ENCODE measurements around the gene CCDC194.
A peak's percentile ranks its signal among the peaks of the same experiment; 100 is the strongest.

CCDC194 gene, protein sequence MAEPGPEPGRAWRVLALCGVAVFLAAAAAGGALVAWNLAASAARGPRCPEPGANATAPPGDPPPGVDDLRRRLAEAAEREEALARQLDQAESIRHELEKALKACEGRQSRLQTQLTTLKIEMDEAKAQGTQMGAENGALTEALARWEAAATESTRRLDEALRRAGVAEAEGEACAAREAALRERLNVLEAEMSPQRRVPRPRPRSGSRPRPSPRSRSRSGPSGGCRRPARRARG

GRCh38 chr19:17393914-17394313, at the start of gene CCDC194:
CCDC194 (minus strand) TSS chr19:17394196; CDS start chr19:17394158, 38 bp downstream.
- H3K9me3 ChIP-seq (ENCODE audit: control insufficient read depth, insufficient read depth, low read depth, low read length) = peaks cover 9% of the 10 kb centered on the region; the same call in 1 of the 2 replicates
- peaks cover 5% of the 10 kb centered on the region; the same call in 1 of the 2 replicates for H3K4me1 ChIP-seq (ENCODE audit: control insufficient read depth, insufficient read depth, low read length)
- H3K27ac ChIP-seq (ENCODE audit: low read depth, low read length) = no peak within 1 kb of the TSS
- H3K27me3 ChIP-seq (ENCODE audit: control insufficient read depth, insufficient read depth, low read length) = peaks cover 4% of the 10 kb centered on the region
- H3K9ac ChIP-seq (ENCODE audit: low read length) = no peak within 1 kb of the TSS
- H3K36me3 ChIP-seq (ENCODE audit: control insufficient read depth, insufficient read depth, low read length) = peaks cover 11% of the 10 kb centered on the region
- no peak within 1 kb of the TSS for H3K4me3 ChIP-seq (ENCODE audit: low read depth, low read length)

DNA sequence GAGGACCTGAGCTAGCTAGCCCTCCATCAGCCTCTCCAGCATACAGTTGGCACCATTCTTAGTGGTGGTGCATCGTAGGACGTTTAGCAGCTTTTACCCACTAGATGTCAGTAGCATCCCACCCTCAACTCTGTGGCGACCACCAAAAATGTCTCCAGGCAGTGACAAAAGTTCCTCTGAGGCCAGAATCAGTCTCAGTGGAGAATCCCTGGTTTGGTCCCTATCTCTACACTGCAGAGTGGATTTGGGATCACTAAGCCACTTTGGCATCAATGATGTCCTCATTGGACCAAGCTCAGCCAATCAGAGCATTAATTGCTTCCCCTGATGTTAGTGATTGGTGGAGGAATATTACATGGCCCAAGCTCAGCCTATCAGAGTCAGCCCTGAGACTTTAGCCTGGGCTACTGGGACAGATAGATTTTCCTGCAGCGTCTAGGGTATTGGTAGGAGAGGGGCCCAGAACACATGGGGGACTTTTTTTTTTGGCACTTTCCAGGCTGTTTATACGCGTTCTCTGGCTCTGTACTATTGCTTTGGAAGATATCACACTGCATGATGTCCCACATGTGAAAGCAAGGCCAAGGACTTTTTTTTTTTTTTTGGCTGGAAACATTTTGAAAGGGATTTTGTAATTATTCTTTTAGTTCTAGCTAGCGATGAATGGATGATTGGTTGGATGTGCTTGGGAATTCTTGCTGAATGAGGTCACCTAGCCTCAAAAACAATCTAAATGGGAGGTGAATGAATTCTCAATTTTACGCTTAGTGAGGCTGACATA, 47.4 kb upstream of the CCDC194 start:
- no peak overlapping the region for H3K9ac ChIP-seq (ENCODE audit: low read length)
- no peaks in the 10 kb centered on the region for H3K9me3 ChIP-seq (ENCODE audit: control insufficient read depth, insufficient read depth, low read depth, low read length)
- no peaks in the 10 kb centered on the region for H3K4me1 ChIP-seq (ENCODE audit: control insufficient read depth, insufficient read depth, low read length)
- no peaks in the 10 kb centered on the region for H3K36me3 ChIP-seq (ENCODE audit: control insufficient read depth, insufficient read depth, low read length)
- H3K27me3 ChIP-seq (ENCODE audit: control insufficient read depth, insufficient read depth, low read length) = peaks cover 16% of the 10 kb centered on the region
- no peak overlapping the region for H3K27ac ChIP-seq (ENCODE audit: low read depth, low read length)
- H3K4me3 ChIP-seq (ENCODE audit: low read depth, low read length) = no peak overlapping the region

DNA sequence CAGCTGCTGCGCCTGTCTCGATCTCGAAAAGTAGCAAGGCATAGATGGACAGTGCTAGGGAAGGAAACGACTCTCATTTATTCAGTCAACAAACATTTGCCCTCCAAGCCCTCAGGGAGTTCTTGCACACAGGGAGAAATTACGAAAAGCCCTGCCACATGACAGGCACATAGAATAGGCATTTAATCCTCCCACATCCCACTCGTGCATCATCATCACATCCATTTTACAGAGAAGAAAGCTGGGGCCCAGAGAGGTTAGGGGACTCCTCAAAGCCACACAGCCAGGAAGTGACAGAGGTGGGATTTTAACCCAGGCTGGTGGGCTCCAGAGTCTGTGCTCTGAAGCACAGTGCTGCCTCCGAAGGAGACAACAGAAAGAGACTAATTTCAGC, 42.9 kb upstream of the CCDC194 start:
- Histone ChIP-seq H3K27me3 (ENCODE audit: control insufficient read depth, insufficient read depth, low read length) (no peaks in the 10 kb centered on the region), H3K4me3 (ENCODE audit: low read depth, low read length) (no peak overlapping the region), H3K9me3 (ENCODE audit: control insufficient read depth, insufficient read depth, low read depth, low read length) (no peaks in the 10 kb centered on the region), H3K9ac (ENCODE audit: low read length) (no peak overlapping the region), H3K27ac (ENCODE audit: low read depth, low read length) (no peak overlapping the region), H3K4me1 (ENCODE audit: control insufficient read depth, insufficient read depth, low read length) (no peaks in the 10 kb centered on the region), H3K36me3 (ENCODE audit: control insufficient read depth, insufficient read depth, low read length) (no peaks in the 10 kb centered on the region)

GRCh38 chr19:17436094-17436873, 42.3 kb upstream of the CCDC194 start:
- Histone ChIP-seq H3K4me1 (ENCODE audit: control insufficient read depth, insufficient read depth, low read length) (no peaks in the 10 kb centered on the region), H3K27me3 (ENCODE audit: control insufficient read depth, insufficient read depth, low read length) (no peaks in the 10 kb centered on the region), H3K4me3 (ENCODE audit: low read depth, low read length) (no peak overlapping the region), H3K36me3 (ENCODE audit: control insufficient read depth, insufficient read depth, low read length) (no peaks in the 10 kb centered on the region), H3K9ac (ENCODE audit: low read length) (no peak overlapping the region), H3K9me3 (ENCODE audit: control insufficient read depth, insufficient read depth, low read depth, low read length) (no peaks in the 10 kb centered on the region), H3K27ac (ENCODE audit: low read depth, low read length) (no peak overlapping the region)

GRCh38 chr19:17435218-17435617, 41.2 kb upstream of the CCDC194 start:
- no peaks in the 10 kb centered on the region for H3K27me3 ChIP-seq (ENCODE audit: control insufficient read depth, insufficient read depth, low read length)
- no peaks in the 10 kb centered on the region for H3K9me3 ChIP-seq (ENCODE audit: control insufficient read depth, insufficient read depth, low read depth, low read length)
- no peaks in the 10 kb centered on the region for H3K36me3 ChIP-seq (ENCODE audit: control insufficient read depth, insufficient read depth, low read length)
- no peak overlapping the region for H3K9ac ChIP-seq (ENCODE audit: low read length)
- no peak overlapping the region for H3K27ac ChIP-seq (ENCODE audit: low read depth, low read length)
- H3K4me1 ChIP-seq (ENCODE audit: control insufficient read depth, insufficient read depth, low read length) = no peaks in the 10 kb centered on the region
- H3K4me3 ChIP-seq (ENCODE audit: low read depth, low read length) = no peak overlapping the region

DNA sequence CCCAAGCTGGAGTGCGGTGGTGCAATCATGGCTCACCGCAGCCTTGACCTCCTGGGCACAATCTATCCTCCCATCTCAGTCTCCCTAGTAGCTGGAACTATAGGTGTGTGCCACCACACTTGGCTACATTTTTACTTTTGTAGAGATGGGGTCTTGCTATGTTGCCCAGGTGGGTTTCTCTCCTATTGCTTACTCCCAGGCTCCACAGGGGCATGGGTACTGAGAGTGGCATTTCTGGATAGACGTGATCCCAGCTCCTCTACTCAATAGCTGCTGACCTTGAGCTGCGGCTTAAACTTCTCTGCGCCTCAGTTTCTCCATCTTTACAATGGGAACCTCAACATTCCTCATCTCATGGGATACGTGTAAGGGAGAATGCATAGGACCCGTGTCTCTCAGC, 37.4 kb upstream of the CCDC194 start:
- H3K9me3 ChIP-seq (ENCODE audit: control insufficient read depth, insufficient read depth, low read depth, low read length) = no peaks in the 10 kb centered on the region
- H3K27me3 ChIP-seq (ENCODE audit: control insufficient read depth, insufficient read depth, low read length) = no peaks in the 10 kb centered on the region
- no peak overlapping the region for H3K4me3 ChIP-seq (ENCODE audit: low read depth, low read length)
- H3K9ac ChIP-seq (ENCODE audit: low read length) = no peak overlapping the region
- H3K27ac ChIP-seq (ENCODE audit: low read depth, low read length) = no peak overlapping the region
- no peaks in the 10 kb centered on the region for H3K36me3 ChIP-seq (ENCODE audit: control insufficient read depth, insufficient read depth, low read length)
- no peaks in the 10 kb centered on the region for H3K4me1 ChIP-seq (ENCODE audit: control insufficient read depth, insufficient read depth, low read length)

- no peak overlapping the region for H3K27ac ChIP-seq (ENCODE audit: low read depth, low read length)
- H3K36me3 ChIP-seq (ENCODE audit: control insufficient read depth, insufficient read depth, low read length) = no peaks in the 10 kb centered on the region
- no peak overlapping the region for H3K4me3 ChIP-seq (ENCODE audit: low read depth, low read length)
- H3K4me1 ChIP-seq (ENCODE audit: control insufficient read depth, insufficient read depth, low read length) = 0 out of 2 replicates have a peak, but pooled peaks cover 2% of the 10 kb centered on the region
- H3K9ac ChIP-seq (ENCODE audit: low read length) = no peak overlapping the region
- no peaks in the 10 kb centered on the region for H3K9me3 ChIP-seq (ENCODE audit: control insufficient read depth, insufficient read depth, low read depth, low read length)
- no peaks in the 10 kb centered on the region for H3K27me3 ChIP-seq (ENCODE audit: control insufficient read depth, insufficient read depth, low read length)
Measured at GRCh38 chr19:17429641-17430113, 35.7 kb upstream of the CCDC194 start.

- no peaks in the 10 kb centered on the region for H3K36me3 ChIP-seq (ENCODE audit: control insufficient read depth, insufficient read depth, low read length)
- no peaks in the 10 kb centered on the region for H3K9me3 ChIP-seq (ENCODE audit: control insufficient read depth, insufficient read depth, low read depth, low read length)
- no peak overlapping the region for H3K9ac ChIP-seq (ENCODE audit: low read length)
- no peaks in the 10 kb centered on the region for H3K27me3 ChIP-seq (ENCODE audit: control insufficient read depth, insufficient read depth, low read length)
- H3K27ac ChIP-seq (ENCODE audit: low read depth, low read length) = no peak overlapping the region
- peaks cover 5% of the 10 kb centered on the region; the same call in 1 of the 2 replicates for H3K4me1 ChIP-seq (ENCODE audit: control insufficient read depth, insufficient read depth, low read length)
- H3K4me3 ChIP-seq (ENCODE audit: low read depth, low read length) = peak overlapping the region; percentile 52
Measured at GRCh38 chr19:17424743-17425365, 30.9 kb upstream of the CCDC194 start.

GRCh38 chr19:17423429-17424208, 29.6 kb upstream of the CCDC194 start:
- no peaks in the 10 kb centered on the region for H3K9me3 ChIP-seq (ENCODE audit: control insufficient read depth, insufficient read depth, low read depth, low read length)
- H3K36me3 ChIP-seq (ENCODE audit: control insufficient read depth, insufficient read depth, low read length) = no peaks in the 10 kb centered on the region
- H3K27me3 ChIP-seq (ENCODE audit: control insufficient read depth, insufficient read depth, low read length) = no peaks in the 10 kb centered on the region
- H3K27ac ChIP-seq (ENCODE audit: low read depth, low read length) = no peak overlapping the region
- H3K9ac ChIP-seq (ENCODE audit: low read length) = no peak overlapping the region
- peaks cover 12% of the 10 kb centered on the region; the same call in 1 of the 2 replicates for H3K4me1 ChIP-seq (ENCODE audit: control insufficient read depth, insufficient read depth, low read length)
- no peak overlapping the region for H3K4me3 ChIP-seq (ENCODE audit: low read depth, low read length)

DNA sequence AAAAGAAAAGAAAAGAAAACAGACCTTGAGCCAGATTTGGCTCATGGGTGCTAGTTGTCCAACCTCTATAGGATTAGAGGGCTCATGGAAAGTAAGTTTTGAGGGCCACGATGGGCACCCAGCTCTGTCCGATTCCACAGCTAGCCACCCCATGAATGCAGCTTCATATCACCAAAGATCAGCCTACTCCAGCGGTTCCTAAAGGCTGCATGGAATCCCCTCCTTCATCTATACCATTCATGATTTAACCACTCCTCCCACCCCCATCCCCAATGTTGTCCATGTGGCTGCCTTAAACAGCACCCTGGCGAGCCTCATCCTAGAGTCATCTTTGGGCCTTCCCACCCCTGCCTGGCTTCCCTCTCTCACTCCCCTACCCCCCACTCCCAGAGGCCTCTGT, 27.9 kb upstream of the CCDC194 start:
- H3K36me3 ChIP-seq (ENCODE audit: control insufficient read depth, insufficient read depth, low read length) = no peaks in the 10 kb centered on the region
- no peak overlapping the region for H3K9ac ChIP-seq (ENCODE audit: low read length)
- H3K27me3 ChIP-seq (ENCODE audit: control insufficient read depth, insufficient read depth, low read length) = no peaks in the 10 kb centered on the region
- no peak overlapping the region for H3K27ac ChIP-seq (ENCODE audit: low read depth, low read length)
- H3K4me3 ChIP-seq (ENCODE audit: low read depth, low read length) = no peak overlapping the region
- H3K4me1 ChIP-seq (ENCODE audit: control insufficient read depth, insufficient read depth, low read length) = peaks cover 12% of the 10 kb centered on the region; the same call in 1 of the 2 replicates
- H3K9me3 ChIP-seq (ENCODE audit: control insufficient read depth, insufficient read depth, low read depth, low read length) = no peaks in the 10 kb centered on the region

All from HUES6 (cell line).